Mesothelial cell of epicardium (in vitro differentiated cells): ENCODE measurements around the gene RNF213. TPM values are rescaled to one million over a fixed set of nuclear protein-coding genes. Genes with fewer than 3 reads are reported as not detected.
"Not testable (repeated sequence)": the region's sequence is repeated elsewhere in the genome, so short reads cannot be mapped to it uniquely, and the experiment has no call there.

Experiments
- DNase-seq, 2 experiments: peaks; one replicate each; pipeline ENCODE4 v3.0.0; 2021; ENCODE audit warnings: low spot score in 2 of 2; ENCODE audit not compliant: unreplicated experiment in 2 of 2
- H3K27ac Mint-ChIP-seq: 2 replicates; pipeline ENCODE4 v1.8.0; 2021; ENCODE audit warnings: mixed read lengths
- H3K27me3 Mint-ChIP-seq: 2 replicates; pipeline ENCODE4 v1.8.0; 2021; ENCODE audit warnings: low read depth, mixed read lengths
- H3K36me3 Mint-ChIP-seq: 2 replicates; pipeline ENCODE4 v1.8.0; 2021; ENCODE audit warnings: mixed read lengths
- H3K4me1 Mint-ChIP-seq: 2 replicates; pipeline ENCODE4 v1.8.0; 2021; ENCODE audit warnings: mixed read lengths
- H3K4me3 Mint-ChIP-seq: 2 replicates; pipeline ENCODE4 v1.8.0; 2021; ENCODE audit warnings: mild to moderate bottlenecking, moderate library complexity, mixed read lengths
- H3K9me3 Mint-ChIP-seq: 2 replicates; pipeline ENCODE4 v1.8.0; 2021; ENCODE audit warnings: mixed read lengths
- total RNA-seq: library from RNA; stranded (reverse); gene quantifications from 3 replicates; pipeline ENCODE4 v1.2.1, GENCODE V29; 2021
- TF ChIP-seq, protein P1 (sequence below): fragments of 200-600 bp; sonication (generic); IDR thresholded peaks from one replicate; pipeline ENCODE4 v1.5.0; 2021; ENCODE audit warnings: antibody characterized with exemption; ENCODE audit not compliant: unreplicated experiment

RNF213 gene
- total RNA-seq, 1 donor from 2014 or later = 76.7 TPM

- TF ChIP-seq, protein P1, sequence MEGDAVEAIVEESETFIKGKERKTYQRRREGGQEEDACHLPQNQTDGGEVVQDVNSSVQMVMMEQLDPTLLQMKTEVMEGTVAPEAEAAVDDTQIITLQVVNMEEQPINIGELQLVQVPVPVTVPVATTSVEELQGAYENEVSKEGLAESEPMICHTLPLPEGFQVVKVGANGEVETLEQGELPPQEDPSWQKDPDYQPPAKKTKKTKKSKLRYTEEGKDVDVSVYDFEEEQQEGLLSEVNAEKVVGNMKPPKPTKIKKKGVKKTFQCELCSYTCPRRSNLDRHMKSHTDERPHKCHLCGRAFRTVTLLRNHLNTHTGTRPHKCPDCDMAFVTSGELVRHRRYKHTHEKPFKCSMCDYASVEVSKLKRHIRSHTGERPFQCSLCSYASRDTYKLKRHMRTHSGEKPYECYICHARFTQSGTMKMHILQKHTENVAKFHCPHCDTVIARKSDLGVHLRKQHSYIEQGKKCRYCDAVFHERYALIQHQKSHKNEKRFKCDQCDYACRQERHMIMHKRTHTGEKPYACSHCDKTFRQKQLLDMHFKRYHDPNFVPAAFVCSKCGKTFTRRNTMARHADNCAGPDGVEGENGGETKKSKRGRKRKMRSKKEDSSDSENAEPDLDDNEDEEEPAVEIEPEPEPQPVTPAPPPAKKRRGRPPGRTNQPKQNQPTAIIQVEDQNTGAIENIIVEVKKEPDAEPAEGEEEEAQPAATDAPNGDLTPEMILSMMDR = no peak
- no peak overlapping the region for H3K4me3 Mint-ChIP-seq
- H3K27ac Mint-ChIP-seq = no peak overlapping the region
- peaks cover 14% of the 10 kb centered on the region for H3K27me3 Mint-ChIP-seq
- H3K9me3 Mint-ChIP-seq = no peaks in the 10 kb centered on the region
- no peaks in the 10 kb centered on the region for H3K36me3 Mint-ChIP-seq
- peaks cover 13% of the 10 kb centered on the region for H3K4me1 Mint-ChIP-seq
- DNase-seq = no peak
These were observed 142.3 kb downstream of the RNF213 start for GRCh38 chr17:80402959-80403358.

DNA sequence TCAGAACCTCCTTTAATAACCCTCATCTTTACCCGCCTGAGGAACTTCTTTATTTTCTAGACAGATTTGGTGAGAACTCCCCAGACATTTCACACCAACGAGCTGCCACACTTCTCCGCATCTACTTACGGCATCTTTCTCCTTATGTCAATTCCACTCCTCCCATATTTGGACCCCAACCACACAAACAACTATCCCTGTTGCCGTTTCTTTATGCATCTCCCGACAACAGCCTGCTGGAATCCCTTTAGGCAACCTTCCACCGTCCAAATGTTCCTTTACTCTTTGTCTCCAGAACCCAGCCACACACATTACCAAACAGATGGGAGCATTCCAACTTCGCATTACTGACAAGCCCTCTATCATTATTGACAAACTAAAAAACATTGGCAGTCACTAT, 145.5 kb downstream of the RNF213 start:
- no peaks in the 10 kb centered on the region for H3K36me3 Mint-ChIP-seq
- H3K9me3 Mint-ChIP-seq = no peaks in the 10 kb centered on the region
- no peak overlapping the region for H3K27ac Mint-ChIP-seq
- no peaks in the 10 kb centered on the region for H3K4me1 Mint-ChIP-seq
- H3K27me3 Mint-ChIP-seq = peaks cover 12% of the 10 kb centered on the region
- H3K4me3 Mint-ChIP-seq = no peak overlapping the region
- no peak for DNase-seq
- TF ChIP-seq, protein P1 = no peak

DNA sequence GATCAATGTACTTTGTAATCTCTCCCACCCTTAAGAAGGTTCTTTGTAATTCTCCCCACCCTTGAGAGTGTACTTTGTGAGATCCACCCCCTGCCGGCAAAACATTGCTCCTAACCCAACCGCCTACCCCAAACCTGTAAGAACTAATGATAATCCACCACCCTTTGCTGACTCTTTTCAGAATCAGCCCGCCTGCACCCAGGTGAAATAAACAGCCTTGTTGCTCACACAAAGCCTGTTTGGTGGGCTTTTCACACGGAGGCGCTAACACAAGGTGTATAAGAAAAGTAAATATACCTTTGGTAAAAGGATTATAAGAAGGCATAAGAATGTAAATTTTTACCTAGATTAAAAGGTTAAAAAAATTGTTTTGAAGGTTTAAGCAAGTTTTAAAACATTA, 147.3 kb downstream of the RNF213 start:
- H3K4me1 Mint-ChIP-seq, H3K4me3 Mint-ChIP-seq, DNase-seq, H3K9me3 Mint-ChIP-seq, H3K36me3 Mint-ChIP-seq, H3K27ac Mint-ChIP-seq: not testable (repeated sequence)
- peaks cover 19% of the 10 kb centered on the region for H3K27me3 Mint-ChIP-seq

DNA sequence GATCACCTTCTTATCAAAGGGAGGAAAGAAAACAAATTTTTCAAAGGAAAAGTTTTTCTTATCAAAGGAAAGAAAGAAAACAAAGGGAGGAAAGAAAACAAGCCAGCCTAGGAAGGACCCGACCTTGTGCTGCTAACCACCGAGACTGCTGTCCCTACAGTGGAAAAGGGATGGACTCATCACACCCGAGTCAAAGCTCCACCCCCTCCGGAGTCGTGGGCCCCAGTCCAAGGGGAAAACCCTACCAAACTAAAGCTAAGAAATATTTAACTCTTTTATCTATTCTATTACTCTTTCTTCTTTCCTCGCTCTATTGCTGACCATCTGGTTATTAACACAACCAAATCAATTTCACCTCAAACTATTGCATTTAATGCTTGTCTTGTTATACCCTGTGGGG, 148.2 kb downstream of the RNF213 start:
- no peaks in the 10 kb centered on the region for H3K9me3 Mint-ChIP-seq
- DNase-seq = no peak
- peaks cover under 1% of the 10 kb centered on the region for H3K4me1 Mint-ChIP-seq
- TF ChIP-seq, protein P1 = no peak
- H3K27me3 Mint-ChIP-seq = peaks cover 29% of the 10 kb centered on the region
- H3K36me3 Mint-ChIP-seq = no peaks in the 10 kb centered on the region
- no peak overlapping the region for H3K4me3 Mint-ChIP-seq
- H3K27ac Mint-ChIP-seq = no peak overlapping the region

GRCh38 chr17:80409626-80410025, 149.0 kb downstream of the RNF213 start:
- H3K36me3 Mint-ChIP-seq = no peaks in the 10 kb centered on the region
- peaks cover 8% of the 10 kb centered on the region for H3K4me1 Mint-ChIP-seq
- peaks cover 35% of the 10 kb centered on the region for H3K27me3 Mint-ChIP-seq
- TF ChIP-seq, protein P1 = no peak
- no peak overlapping the region for H3K4me3 Mint-ChIP-seq
- H3K27ac Mint-ChIP-seq = no peak overlapping the region
- H3K9me3 Mint-ChIP-seq = no peaks in the 10 kb centered on the region
- no peak for DNase-seq

DNA sequence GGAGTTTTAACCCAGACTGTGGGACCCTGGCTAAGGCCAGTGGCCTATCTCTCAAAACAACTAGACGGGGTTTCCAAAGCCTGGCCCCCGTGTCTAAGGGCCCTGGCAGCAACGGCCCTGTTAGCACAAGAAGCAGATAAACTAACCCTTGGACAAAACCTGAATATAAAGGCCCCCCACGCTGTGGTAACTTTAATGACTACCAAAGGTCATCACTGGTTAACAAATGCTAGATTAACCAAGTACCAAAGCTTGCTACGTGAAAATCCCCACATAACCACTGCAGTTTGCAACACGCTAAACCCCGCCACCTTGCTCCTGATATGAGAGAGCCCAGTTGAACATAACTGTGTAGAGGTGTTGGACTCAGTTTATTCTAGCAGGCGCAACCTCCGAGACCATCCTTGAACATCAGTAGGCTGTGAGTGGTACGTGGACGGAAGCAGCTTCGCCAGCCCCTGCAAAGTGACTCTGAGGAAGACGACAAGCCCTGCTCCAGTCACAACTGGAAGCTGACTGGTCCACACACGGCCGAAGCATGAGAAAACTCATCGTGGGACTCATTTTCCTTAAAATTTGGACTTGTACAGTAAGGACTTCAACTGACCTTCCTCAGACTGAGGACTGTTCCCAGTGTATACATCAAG, 149.9 kb downstream of the RNF213 start:
- Mint-ChIP-seq H3K4me1 (peaks cover 11% of the 10 kb centered on the region), H3K27me3 (peaks cover 35% of the 10 kb centered on the region)
- H3K36me3 Mint-ChIP-seq, H3K27ac Mint-ChIP-seq, DNase-seq, H3K4me3 Mint-ChIP-seq, H3K9me3 Mint-ChIP-seq: not testable (repeated sequence)
